IPS-18a (cell line): ENCODE measurements around the gene SUFU.

Experiments used
- H3K27ac ChIP-seq: one replicate; pipeline ENCODE4 v1.5.1; 2013; ENCODE audit warnings: low read length
- H3K27me3 ChIP-seq: one replicate; pipeline ENCODE4 v1.6.1; 2013; ENCODE audit warnings: mild to moderate bottlenecking, low read length; ENCODE audit not compliant: control insufficient read depth, insufficient read depth
- H3K36me3 ChIP-seq: one replicate; pipeline ENCODE4 v1.6.1; 2013; ENCODE audit warnings: low read depth, low read length; ENCODE audit not compliant: control insufficient read depth
- H3K4me1 ChIP-seq: one replicate; pipeline ENCODE4 v1.6.1; 2013; ENCODE audit warnings: low read depth, low read length; ENCODE audit not compliant: control insufficient read depth
- H3K4me3 ChIP-seq: one replicate; pipeline ENCODE4 v1.5.1; 2013; ENCODE audit warnings: low read length
- H3K9ac ChIP-seq: one replicate; pipeline ENCODE4 v1.6.1; 2013; ENCODE audit warnings: mild to moderate bottlenecking, low read length, moderate library complexity
- H3K9me3 ChIP-seq: one replicate; pipeline ENCODE4 v1.6.1; 2013; ENCODE audit warnings: low read depth, low read length; ENCODE audit not compliant: control insufficient read depth

SUFU gene

GRCh38 chr10:102559764-102560163 is 56.0 kb downstream of the SUFU start:
- no peaks in the 10 kb centered on the region for H3K9me3 ChIP-seq
- no peak overlapping the region for H3K9ac ChIP-seq
- no peak overlapping the region for H3K4me3 ChIP-seq
- peaks cover 22% of the 10 kb centered on the region for H3K27me3 ChIP-seq
- H3K27ac ChIP-seq: no peak overlapping the region
- no peaks in the 10 kb centered on the region for H3K4me1 ChIP-seq
- H3K36me3 ChIP-seq: no peaks in the 10 kb centered on the region

DNA sequence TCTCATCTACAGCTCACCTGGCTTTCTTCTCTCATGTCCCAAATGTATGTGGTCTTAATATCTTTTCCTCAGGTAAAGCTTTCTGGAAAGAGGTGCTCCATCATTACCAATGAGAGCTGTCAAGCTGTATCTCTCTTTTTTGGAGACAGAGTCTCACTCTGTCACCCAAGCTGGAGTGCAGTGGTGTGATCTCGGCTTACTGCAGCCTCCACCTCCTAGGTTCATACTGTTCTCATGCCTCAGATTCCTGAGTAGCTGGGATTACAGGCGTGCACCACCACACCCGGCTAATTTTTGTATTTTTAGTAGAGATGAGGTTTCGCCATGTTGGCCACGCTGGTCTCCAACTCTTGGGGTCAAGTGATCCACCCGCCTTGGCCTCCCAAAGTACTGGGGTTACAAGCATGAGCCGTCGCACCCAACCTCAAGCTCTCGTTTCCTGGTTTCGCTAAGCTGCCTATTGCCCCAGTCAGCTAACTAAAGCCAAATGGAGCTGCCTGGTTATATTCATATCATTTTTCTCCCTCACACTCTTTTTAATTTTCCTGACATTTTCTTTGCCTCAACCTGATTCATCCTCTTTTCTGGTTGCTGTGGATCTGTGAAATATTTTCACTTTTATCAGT is 60.5 kb downstream of the SUFU start:
- no peak overlapping the region for H3K27ac ChIP-seq

GRCh38 chr10:102565793-102566192 is 62.0 kb downstream of the SUFU start:
- Histone ChIP-seq H3K27me3 (peaks cover 56% of the 10 kb centered on the region), H3K9me3 (no peaks in the 10 kb centered on the region), H3K36me3 (no peaks in the 10 kb centered on the region), H3K4me3 (no peak overlapping the region), H3K4me1 (peaks cover 3% of the 10 kb centered on the region), H3K9ac (no peak overlapping the region), H3K27ac (no peak overlapping the region)

More for the DNA sequence above, 60.5 kb downstream of the SUFU start:
- Histone ChIP-seq H3K4me1 (peaks cover 3% of the 10 kb centered on the region), H3K27me3 (peaks cover 56% of the 10 kb centered on the region), H3K4me3 (no peak overlapping the region), H3K9me3 (no peaks in the 10 kb centered on the region), H3K9ac (no peak overlapping the region), H3K36me3 (no peaks in the 10 kb centered on the region)

- no peaks in the 10 kb centered on the region for H3K27me3 ChIP-seq
- H3K27ac ChIP-seq: no peak overlapping the region
- no peak overlapping the region for H3K9ac ChIP-seq
These were observed 75.0 kb downstream of the SUFU start for GRCh38 chr10:102578782-102579181.

GRCh38 chr10:102579328-102579727 is 75.6 kb downstream of the SUFU start:
- no peaks in the 10 kb centered on the region for H3K9me3 ChIP-seq
- no peak overlapping the region for H3K27ac ChIP-seq
- H3K4me3 ChIP-seq: no peak overlapping the region
- no peak overlapping the region for H3K9ac ChIP-seq
- H3K4me1 ChIP-seq: peaks cover 16% of the 10 kb centered on the region
- H3K27me3 ChIP-seq: no peaks in the 10 kb centered on the region
- H3K36me3 ChIP-seq: no peaks in the 10 kb centered on the region

More at GRCh38 chr10:102578782-102579181, 75.0 kb downstream of the SUFU start:
- Histone ChIP-seq H3K36me3 (no peaks in the 10 kb centered on the region), H3K4me1 (peaks cover 16% of the 10 kb centered on the region), H3K9me3 (no peaks in the 10 kb centered on the region), H3K4me3 (no peak overlapping the region)

- no peaks in the 10 kb centered on the region for H3K36me3 ChIP-seq
- H3K4me3 ChIP-seq: no peak overlapping the region
- no peaks in the 10 kb centered on the region for H3K27me3 ChIP-seq
- no peaks in the 10 kb centered on the region for H3K9me3 ChIP-seq
- peaks cover 16% of the 10 kb centered on the region for H3K4me1 ChIP-seq
- H3K9ac ChIP-seq: no peak overlapping the region
- no peak overlapping the region for H3K27ac ChIP-seq
These were observed 76.5 kb downstream of the SUFU start for GRCh38 chr10:102580230-102580629.

DNA sequence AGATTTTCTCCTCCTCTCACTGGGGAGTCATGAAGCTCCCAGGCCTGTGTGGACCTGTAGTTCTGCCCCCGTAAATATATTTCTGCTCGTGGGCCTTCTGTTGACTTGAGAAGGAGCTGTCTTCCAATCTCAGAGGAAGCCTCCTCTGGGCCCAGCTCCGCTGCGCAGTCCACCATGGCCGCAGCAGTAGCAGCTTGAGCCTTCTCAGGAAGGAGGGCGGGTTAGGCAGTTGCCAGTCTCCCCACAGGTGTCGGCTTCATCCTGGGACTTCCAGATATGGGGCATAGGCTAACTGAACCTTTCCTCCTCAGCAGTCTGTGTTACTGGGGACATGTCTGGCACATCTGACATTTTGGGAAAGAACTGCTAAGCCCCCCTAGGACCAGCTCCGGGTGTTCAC is 77.6 kb downstream of the SUFU start:
- Histone ChIP-seq H3K27ac (no peak overlapping the region), H3K9ac (no peak overlapping the region), H3K9me3 (no peaks in the 10 kb centered on the region), H3K4me3 (no peak overlapping the region), H3K4me1 (peaks cover 16% of the 10 kb centered on the region), H3K27me3 (no peaks in the 10 kb centered on the region), H3K36me3 (no peaks in the 10 kb centered on the region)

- Histone ChIP-seq H3K4me3 (no peak overlapping the region), H3K9ac (no peak overlapping the region), H3K9me3 (no peaks in the 10 kb centered on the region), H3K27ac (no peak overlapping the region), H3K4me1 (peaks cover 16% of the 10 kb centered on the region), H3K36me3 (no peaks in the 10 kb centered on the region), H3K27me3 (no peaks in the 10 kb centered on the region)
These were observed 78.3 kb downstream of the SUFU start for GRCh38 chr10:102581981-102582580.

- H3K27me3 ChIP-seq: no peaks in the 10 kb centered on the region
- H3K4me1 ChIP-seq: peaks cover 16% of the 10 kb centered on the region
- H3K4me3 ChIP-seq: no peak overlapping the region
- H3K9me3 ChIP-seq: no peaks in the 10 kb centered on the region
- no peaks in the 10 kb centered on the region for H3K36me3 ChIP-seq
- H3K27ac ChIP-seq: no peak overlapping the region
- no peak overlapping the region for H3K9ac ChIP-seq
These were observed 80.0 kb downstream of the SUFU start for GRCh38 chr10:102583435-102584417.

DNA sequence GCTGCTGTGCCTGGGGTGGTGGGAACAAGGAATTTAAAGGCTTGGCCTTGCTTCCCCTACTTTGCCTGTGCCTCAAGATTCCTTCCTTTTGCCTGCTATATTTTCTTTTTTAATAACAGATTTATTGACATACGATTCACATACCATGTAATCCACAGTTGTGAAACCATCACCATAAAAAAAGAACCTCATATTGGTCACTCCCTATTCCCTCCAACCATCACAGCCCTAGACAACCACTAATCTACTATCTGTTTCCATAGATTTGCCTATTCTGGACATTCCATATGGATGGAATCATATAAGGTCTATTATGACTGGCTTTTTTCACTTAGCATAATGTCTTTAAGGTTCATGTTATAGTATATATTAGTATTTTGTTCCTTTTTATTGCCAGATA is 81.3 kb downstream of the SUFU start:
- Histone ChIP-seq H3K9me3 (no peaks in the 10 kb centered on the region), H3K36me3 (no peaks in the 10 kb centered on the region), H3K4me3 (no peak overlapping the region), H3K27me3 (no peaks in the 10 kb centered on the region), H3K4me1 (peaks cover 16% of the 10 kb centered on the region), H3K27ac (no peak overlapping the region), H3K9ac (no peak overlapping the region)

- H3K27me3 ChIP-seq: no peaks in the 10 kb centered on the region
- H3K36me3 ChIP-seq: no peaks in the 10 kb centered on the region
- H3K4me1 ChIP-seq: peaks cover 16% of the 10 kb centered on the region
- no peak overlapping the region for H3K9ac ChIP-seq
- H3K4me3 ChIP-seq: no peak overlapping the region
- no peaks in the 10 kb centered on the region for H3K9me3 ChIP-seq
- H3K27ac ChIP-seq: no peak overlapping the region
These were observed 83.1 kb downstream of the SUFU start for GRCh38 chr10:102586858-102587257.
